Cerebellar cortex (tissue), 1 donor: ENCODE measurements around the gene FGR.

Experiments used
- DNase-seq: peaks from one replicate; pipeline ENCODE4 v3.0.0-alpha.2; 2015; ENCODE audit warnings: low spot score

Gene FGR

DNA sequence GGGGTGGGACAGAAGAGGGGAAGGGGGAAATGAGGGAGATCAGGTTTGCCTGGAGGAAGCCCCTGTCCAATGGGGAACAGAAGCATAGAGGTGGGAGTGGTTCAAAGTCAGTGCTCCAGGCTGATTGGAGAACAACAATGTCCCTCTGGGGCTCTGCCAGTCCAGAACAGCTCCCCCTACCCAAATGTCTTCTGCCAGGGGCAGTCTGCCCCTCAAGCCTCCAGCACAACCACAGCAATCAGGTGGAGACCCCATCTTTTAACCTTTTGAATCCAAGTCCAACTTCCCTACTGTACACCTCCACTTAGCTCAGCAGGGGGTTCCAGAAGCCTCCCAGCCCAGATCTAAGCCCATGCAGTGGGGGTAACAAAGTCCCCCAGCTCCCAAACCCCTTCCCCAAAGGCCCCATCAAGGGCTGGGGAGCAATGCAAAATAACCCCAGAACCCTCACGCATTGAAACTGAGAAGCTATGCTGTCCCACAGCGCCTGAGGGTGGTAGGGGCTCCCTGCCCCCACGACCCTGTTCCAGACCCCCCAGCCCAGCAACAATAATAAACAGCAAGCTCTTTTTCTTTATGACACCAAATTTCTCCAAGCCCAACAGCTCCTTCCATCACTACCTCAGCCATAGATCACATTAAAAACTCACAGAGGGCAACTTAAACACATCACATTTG is 34.3 kb downstream of the FGR start:
- peak; percentile 69 for DNase-seq

DNA sequence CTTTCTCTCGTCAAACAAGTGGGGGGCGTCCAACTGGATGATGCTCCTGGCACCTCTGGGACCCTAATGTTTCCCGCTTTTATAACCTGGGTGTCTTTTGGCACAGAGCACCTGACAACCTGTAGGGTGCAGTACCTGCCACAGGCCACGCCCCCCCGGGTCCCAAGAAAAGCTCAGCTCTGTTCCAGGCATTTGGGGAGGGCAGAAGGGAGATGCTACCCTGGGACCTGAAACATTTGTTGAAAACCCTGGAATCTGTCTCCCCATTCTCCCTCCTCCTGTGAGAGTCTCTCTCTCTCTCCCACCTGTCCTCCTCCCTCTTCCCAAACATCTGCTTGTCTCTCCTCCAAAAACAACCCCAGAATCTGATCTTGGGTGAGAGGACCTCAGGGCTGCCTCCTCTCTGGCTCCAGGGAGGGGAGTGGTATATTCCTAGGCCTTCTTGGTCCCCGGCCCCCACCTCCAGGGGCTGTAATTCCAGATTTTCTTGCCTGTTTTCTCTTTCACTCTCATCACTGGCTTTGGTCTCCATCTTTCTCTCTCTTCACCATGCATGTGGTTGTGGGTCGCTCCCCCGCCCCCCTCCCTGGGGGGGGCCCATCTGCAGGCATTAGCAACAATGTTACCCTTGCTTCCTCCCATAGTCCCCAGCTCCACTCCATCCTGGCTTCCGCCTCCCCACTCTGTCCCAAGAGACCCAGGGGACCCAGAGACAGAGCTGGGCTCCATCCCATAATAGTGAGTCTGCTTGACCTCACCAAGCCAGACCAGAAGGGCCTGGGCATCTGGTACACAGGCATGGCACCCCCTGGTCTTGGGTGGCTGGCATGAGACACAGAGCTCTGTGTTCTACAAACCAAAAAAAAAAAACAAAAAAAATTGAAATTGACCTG is 35.1 kb downstream of the FGR start:
- no peak for DNase-seq

DNA sequence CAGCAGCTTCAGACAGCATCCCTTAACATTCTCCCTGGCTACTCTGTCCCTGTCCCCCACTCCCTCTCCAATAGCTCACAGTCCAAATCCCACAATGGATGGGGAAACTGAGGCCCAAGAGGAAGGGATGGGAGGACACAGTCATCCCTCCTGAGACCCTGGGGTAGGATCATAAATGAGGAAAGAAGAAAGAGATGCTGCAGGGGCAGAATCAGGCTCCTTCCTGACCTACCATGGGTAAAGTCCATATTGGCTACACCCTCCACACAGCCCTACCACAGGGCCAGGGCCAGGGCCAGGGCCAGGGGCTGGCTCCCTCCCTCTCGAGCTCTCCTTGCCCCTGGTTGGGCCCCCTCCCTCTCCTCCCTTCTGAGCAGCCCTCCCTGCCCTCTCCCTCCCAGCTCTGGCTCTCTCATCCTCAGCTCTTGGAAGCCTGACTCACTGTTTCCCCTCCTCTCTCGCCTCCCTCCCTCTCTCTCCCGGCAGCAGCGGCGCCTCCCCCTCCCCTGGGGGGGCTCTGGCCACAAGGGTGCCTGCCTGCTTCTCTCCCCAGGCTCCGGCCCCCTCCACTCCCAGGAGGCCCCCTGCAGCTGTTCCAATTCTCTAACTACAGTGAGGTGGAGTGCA is 36.0 kb downstream of the FGR start:
- no peak for DNase-seq

DNA sequence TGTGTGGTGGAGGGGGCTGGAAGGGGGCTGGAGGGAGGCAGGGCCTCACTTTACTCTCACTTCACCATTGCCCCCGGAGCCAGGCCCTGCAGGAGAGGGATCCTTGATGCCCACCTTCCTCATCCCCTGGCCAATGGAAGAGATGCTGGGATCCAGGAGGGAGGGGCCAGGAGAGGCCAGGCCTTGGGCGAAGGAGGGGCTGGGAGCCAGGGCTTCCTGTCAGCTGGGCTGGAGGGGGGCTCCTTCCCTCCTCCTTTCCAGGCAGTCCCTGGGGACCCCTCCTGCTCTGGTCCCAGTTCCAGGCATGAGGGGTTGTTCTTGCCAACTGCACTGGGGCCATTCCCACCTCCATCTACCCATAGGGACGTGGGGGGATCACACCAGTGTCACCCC is 36.7 kb downstream of the FGR start:
- no peak for DNase-seq

DNA sequence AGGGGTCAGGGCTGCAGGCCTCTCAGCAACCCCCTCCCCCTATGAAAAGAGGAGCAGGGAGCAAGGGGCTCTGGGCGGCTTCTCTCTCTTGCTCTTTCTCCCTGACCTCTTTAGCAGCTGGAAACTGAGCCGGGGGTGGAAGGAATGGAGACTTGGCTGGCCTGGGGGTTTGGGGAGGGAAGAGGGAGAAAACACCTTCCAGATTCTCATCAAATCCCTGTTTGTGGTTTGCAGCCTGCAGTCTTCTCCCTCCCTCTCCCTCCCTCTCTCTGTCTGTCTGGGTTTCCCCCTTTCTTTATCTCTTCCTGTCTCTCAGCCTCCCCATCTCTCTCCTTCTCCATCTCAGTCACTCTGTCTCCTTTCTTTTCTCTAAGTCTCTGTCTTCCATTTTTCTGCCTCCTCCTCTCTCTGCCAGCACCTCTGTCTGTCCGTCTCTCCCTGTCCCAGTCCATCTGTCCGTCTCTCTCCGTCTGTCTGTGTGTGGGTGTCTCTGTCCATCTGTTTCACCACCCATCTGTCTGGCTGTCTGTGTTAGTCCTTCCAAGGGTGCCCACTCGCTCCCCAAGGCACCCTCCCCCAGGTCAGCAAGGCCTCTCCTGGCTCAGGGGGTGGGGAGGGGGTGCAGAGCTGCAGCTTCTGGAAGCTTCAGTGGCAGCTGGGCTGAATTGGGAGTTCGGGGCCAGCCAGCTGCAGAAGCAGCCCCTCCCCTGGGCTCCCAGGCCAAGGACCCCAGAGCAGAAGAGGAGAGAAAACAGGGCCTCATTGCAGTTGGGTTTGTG is 37.3 kb downstream of the FGR start:
- no peak for DNase-seq

DNA sequence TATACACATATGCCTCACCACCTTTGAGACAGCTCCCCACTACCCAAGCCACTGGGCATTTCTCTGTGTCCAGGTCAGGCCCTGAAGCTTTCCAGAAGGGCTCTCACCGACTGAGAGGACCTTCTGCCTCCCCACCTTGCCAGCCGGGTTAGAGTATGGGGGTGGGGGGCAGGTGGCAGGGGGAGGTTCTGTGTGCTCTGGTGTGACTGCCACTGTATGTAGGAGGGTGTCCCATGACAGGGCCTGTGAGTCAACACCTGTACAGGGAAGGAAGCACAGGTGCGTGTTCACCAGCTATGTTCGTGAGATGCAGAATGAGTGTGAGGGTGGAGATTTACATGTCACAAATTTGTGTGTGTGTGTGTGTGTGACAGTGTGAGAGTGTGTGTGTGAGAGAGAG is 38.0 kb downstream of the FGR start:
- DNase-seq, result no peak

DNA sequence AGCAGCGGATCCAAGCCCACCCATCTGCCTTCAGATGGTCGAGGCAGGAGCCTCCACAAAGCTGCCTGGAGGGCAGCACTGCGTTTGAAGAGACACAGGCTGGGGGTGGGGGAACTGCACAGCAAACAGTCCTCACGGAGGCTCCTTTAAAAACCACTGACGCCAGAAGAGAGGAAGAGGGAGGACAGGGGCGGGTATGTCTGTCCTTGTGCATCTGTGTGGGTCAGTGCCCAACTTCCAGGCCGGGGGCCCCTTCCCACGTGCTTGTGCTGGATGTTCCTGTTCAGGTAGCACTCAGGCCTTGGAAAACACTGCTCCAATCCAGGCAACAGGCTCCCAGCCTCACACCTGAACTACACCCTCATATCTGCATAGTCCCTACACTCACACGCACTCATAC is 38.7 kb downstream of the FGR start:
- no peak for DNase-seq

DNA sequence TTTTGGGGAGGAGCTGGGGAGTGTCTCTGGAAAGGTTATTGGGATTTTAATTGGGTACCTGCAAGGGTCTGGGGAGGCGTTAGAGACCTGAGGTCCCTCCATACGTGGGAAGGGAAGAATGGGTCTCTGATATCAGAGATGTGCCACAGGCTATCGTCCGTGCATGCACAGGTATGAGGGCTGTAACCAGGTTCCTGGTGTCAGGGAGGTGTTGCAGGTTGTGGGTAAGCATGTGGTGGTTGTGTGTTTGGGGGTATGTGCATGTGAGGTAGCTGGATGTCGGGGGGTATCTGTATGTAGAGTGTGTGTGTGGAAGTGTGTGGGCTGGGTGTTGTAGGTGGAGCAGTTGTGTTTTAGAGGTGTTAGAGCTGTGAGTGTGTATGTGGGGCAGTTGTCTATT is 39.4 kb downstream of the FGR start:
- no peak for DNase-seq

DNA sequence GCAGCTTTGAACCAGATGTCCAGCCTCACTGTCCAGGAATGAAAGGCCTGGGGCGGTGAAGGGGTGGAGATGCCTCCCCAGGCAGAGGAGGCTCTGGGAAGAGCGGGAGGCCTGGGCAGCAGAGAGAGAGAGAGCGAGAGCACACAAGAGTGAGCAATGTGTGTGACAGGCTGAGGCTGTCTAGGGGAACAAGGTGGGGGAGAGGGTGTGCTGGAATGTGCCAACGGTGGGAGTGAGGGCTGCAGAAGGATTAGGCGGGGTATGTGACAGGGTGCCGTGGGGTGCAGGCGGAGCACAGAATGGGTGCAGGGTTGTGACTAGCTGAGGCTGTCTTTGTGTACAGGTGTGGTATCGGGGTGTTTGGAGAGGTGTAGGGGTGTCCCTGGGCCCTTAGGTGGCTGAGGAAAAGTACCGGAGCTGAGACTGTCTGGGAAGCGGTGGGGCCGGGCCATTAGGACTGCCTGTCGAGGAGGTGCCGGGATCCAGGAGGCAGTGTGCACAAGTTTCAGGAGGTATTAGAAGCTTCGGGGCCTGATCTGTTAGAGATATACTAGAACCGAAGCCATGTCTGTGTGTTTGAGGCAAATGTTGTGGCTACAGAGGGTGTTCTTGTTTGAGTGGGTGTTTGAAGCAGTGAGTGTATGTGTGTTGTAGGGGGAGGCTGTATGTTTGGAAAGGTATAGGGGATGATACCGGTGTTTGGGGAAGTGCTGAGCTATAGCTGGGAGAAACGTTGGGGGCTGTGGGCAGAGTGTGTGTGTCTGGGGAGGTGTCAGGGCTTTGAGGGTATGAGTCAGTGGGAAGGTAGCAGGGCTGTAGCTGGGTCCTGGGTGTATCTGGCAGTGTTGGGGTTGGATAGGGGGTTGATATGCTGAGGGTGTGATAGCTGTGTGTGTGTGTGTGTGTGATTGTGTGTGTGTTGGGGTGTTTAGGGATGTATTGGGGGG is 40.1 kb downstream of the FGR start:
- DNase-seq, result no peak

DNA sequence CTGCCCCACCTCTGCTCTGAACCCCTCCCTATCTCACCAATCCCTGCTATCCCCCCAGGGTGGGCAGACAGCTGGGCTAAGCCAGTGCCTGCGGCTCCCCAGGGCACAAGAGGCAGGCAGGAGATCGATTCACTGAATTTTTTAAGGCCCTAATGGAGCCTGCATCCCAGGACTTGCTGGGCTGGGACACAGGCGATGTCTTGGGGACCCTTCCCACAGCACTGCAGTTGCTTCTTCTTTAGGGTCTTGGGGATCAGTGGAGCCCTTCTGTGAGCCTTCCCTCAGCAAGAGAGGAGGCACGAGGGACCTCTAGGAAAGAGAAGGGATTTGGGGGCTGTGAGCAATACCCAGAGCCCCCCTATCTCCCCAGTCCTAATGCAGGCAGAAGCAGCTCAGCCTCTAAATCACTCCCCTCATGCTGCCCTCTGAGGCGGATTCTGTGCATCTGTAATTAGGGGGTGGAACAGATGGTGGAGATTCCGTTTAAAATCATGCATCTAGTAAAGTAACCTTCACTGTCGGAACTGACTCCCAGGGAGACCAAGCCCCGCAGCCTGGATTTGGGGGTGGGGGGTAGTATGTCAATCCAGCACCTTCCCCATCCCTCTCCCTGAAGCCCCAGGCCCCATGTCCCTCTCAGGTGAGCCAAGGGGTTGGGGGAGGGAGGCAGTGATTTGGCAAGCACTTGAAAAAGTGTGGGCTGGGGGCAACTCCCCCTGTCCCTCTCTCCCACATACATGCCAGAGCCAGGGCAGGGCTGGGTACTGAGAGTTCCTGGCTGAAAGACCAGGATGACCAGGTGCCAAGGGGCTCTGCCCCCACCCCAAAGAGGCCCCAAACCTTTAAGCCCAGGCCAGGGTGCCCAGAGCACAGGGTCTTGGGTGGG is 41.1 kb downstream of the FGR start:
- DNase-seq, result no peak

DNA sequence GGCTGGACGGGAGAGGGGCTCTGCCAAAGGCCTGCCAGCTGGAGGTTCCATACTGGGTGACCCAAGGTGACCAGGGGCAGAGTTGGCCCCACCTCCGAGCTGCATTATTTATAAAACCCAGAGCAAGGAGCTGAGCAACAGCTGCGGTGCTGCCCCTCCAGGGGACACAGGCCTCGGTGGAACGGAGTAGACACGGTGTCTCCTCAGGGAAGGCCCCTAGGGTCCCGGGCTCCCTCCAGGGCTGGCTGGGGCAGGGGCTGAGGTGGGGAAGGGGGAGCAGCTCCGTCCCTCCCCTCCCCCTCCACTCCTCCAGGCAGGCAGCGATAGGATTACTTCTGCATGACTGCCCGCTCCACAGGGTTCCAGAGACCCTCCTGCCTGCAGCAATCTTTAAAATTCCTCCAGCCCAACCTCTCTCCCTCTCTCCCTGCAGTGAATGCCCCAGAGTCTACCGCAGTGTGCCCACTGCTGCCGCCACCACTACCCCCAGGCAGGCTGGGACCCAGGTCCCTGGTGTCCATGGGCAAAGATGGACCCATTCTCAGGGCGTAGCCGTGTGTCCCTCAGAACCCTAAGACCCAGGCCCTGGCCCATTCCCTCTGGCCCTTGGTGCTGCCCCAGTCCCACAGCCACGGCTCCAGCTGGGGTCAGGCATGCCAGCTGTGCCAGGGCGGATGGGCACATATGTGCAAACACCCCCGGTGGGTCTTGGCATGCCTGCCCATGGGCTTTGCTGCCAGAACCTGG is 41.9 kb downstream of the FGR start:
- DNase-seq, result no peak

DNA sequence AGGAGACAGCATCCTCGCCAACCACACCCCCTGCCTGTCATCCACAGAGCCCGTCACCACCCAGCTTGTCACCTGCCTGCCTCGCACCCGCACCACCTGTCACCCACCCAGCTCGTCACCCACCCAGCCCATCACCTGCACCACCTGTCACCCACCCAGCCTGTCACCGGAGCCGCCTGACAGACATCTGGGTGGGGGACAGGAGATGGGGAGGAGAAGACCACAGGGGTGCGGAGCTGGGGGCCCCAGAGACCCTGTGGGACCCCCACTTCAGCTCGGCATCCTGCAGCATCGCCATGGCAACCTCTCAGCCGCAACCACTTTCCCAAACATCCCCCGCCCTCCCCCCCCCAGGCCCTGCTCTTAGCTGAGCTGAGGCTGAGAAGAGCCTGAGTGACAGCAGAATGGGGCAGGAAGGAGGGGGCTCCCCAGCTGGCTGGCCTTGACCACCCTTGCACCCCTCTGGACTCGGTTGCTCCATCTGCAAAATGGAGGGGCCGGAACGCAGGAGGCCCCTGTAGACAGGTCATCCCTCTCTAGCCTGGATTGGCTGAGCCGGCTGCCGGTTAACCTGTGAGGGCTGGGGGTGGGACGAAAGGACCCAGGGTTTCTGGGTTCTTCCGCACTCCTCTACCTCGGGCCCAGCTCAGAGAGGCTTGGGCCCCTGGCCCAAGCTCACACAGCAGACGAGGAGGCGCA is 42.6 kb downstream of the FGR start:
- DNase-seq, result no peak

DNA sequence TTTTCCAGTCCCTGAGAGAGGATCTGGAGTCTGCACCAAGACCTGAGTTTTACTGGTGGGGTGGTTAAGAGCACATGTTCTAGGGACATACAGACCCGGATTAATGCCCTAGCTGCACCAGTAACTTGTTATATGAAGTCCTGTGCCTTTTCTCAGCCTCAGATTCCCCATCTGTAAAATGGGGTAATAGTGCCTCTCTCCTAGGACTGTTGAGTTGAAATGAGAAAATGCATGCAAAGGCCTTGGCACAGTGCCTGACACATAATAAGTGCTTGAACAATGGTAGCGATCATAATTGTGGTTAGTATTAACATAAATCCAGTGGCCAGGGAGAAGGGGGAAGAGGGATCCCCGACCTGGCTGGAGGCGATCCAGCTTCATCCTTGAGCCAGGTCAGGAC is 43.4 kb downstream of the FGR start:
- no peak for DNase-seq

DNA sequence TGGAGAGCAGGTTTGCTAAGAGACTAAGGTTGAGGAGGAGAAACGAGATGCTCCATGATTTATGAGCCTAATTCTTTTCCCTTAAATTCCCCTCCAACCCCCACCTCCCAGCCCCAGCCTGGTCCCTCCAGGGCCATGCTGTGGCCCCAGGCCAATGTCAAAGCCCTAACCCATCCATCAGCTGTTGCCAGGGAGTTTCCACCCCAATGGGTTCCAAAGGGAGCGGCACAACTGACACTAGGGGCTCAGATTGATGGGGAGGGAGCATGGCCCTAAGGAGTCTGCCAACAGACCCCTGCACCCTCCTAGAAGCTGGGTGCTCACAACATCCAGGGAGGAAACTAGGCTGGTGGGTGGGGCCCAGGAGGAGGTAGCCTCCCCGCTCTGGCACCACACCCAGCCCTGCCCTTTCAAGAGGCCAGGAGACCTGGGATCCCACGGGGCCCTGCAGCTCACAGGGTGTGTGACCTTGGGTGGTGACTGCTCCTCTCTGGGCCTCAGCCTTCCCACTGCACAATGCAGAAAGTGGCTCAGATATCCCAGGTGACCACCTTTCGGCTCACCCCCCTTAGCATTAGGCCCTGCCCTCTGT is 44.0 kb downstream of the FGR start:
- no peak for DNase-seq

DNA sequence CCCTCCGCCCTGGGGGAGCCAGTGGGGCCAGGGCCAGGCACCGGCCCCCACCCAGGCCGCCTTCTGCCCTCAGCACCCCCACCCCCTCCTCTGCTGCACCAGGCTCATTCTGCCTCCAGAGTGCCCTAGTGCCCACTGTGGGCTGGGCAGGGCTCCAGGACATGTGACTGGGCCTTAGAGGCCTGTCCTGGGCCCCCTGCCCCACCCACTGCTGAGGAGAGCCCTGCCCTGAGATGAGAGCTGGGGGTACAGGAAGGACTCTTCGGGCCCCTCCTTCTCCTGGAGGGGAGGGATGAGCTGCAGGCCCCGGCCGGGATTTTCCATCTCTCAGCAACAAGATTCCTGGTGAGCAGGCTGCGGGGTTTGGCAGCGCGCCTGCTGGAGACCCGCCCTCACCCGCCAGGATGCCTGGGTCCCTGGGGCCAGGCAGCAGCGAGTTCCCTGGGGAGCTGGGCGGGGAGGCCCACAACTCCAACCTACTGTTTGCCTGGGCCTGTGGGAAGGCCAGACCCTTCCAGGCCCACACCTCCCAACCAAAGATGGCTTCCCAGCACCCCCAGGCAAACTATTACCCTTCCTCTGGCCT is 45.1 kb downstream of the FGR start:
- DNase-seq, result no peak

DNA sequence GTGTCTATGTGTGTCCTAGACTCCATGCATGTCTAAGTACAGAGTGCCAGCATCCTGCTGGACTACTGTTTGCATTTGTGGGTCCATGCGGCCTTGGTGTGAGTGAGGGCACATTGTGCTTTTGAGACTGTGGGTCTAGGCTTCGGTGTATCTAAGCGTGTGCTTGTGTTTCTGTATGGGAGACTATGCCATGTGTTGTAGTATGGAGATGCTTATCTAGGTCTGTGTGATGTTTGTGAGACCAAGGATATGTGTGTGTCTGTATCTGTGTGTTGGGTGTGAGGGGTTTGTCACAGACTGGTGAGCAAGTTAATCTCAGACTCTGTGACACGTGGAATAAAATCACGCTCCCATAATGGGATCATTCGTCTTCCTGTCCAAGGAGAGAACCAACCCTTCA is 45.5 kb downstream of the FGR start:
- no peak for DNase-seq

DNA sequence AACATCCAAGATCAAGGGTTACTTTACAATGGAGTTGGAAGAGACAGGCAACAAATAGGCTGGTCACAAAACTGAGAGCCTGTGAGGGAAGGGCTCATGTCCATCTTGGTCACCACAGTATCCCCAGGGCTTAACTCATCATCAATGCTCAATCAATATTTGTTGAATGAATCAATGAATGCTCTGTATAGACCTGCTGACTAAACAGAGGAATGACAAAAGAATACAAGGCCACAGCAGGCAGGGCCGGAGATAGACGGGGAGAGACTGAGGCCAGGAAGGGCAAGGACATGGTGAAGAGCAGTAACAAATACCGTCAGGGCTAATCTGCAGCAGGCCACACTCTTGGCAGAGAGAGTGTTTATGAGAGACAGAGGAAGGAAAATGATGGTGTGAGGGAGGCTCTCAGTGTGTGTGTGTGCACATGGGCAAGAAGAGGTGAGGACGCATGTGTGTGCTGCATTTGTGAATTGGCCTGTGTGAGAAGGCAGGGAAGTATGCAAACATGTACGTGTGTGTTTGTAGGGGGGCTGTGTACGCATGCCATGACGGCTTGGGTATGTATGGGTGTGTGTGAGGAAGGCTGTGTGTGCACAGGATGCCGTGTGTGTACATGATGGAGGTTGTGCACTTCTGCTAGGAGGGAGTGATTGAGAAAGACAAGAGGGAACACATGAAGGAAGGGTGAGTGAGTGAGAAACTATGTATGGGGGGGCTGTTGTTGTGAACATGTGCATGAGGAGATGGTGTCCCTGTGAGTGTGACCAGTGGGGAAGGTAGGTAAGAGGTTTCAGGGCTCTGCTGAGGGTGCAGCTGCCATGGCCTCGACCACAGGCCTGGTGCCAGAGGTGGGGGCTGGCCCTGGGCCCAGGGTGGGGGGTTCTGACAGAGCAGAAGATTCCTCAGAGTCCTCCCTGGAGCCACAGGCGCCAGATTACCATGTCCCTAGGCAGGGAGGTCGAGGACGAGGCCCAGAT is 46.4 kb downstream of the FGR start:
- no peak for DNase-seq
